ENCODE data around the gene IRF7.
"Not testable (repeated sequence)": the region's sequence is repeated elsewhere in the genome, so short reads cannot be mapped to it uniquely, and the experiment has no call there.

The IRF7 gene

DNA sequence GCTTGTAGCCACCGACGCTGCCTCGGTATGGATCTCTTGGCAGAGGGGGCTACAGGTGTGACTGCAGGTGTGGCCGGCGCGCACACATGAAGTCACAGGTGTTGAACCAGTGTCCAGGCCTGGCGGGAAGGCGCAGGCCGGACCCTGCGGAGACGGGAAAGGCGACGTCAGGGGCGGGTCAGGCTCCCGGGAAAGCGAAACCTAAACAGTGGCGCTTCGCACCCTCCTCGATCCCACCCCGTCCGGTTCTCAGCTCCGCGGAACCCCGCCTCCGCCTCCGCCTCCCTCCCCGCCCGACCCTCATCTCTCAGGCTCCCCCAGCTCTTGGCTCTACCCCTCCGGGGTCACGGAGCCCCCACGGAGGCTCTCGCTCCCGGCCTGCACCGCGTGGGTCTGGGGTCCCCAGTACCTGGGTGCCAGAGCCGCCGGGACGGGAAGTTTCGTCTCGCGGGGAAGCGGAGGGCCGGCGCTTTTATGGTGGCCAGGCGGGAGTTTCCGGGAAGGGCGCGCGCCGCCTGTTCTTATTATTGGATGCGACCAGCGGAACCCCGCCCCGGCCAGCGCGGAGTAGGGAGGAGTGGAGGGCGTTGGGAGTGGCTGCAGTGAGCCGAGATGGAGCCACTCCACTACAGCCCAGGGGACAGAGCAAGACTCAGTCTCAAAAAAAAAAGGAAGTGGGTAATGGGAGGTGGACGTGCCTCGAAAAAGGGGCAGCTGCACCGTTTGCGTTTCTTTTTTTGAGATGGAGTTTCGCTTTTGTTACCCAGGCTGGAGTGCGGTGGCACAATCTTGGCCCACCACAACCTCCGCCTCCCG lies at the start of gene IRF7:
Gene IRF7 (minus strand): TSS at position 447 of the 816 bp plus-strand sequence. CDS start 586 bp downstream, outside the sequence.
- peak; percentile 78 for DNase-seq

DNA sequence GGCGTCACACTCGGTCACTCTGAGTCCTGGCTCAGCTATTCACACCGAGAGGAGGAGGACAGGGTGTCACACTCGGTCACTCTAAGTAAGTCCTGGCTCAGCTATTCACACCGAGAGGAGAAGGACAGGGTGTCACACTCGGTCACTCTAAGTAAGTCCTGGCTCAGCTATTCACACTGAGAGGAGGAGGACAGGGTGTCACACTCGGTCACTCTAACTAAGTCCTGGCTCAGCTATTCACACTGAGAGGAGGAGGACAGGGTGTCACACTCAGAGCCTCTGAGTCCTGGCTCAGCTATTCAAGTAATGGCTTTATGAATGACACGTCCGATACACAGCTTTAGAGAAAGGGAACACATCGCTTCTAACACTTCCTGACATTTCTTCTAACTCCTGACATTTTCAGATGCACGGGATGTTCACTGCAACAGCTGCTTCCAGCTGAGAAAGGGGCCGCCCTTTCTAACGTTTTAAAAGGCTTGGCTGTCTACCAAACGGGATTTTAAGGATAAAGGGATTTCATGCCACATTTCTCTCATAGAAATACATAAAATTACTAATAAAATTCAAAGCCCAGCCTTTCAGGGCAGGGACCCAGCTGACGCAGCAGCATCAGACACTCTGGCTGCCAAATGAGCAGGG lies 49.4 kb upstream of the IRF7 start:
- no peak for DNase-seq

DNA sequence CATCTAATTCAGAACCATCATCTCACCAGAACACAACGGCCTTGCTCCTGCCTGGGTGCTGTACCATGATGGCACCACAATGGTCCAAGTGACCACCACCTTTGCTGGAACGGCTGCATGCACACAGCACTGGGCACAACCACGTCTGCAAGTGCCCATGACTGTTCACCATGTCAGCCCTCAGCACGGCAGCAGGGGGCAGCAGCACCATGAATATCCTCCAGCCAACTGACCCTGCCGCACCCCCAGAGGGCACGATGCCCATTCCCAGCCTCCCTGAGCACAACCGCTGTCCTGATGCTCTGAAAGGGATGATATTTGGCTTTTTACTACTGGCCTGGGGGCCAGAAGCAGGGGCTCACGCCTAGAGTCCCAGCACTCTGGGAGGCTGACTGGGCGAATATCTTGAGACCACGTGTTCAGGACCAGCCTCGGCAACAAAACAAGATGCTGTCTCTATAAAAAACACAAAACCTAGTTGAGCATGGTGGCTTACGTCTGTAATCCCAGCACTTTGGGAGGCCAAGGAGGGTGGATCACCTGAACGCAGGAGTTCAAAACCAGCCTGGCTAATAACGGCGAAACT lies 47.0 kb upstream of the IRF7 start:
- DNase-seq = no peak

DNA sequence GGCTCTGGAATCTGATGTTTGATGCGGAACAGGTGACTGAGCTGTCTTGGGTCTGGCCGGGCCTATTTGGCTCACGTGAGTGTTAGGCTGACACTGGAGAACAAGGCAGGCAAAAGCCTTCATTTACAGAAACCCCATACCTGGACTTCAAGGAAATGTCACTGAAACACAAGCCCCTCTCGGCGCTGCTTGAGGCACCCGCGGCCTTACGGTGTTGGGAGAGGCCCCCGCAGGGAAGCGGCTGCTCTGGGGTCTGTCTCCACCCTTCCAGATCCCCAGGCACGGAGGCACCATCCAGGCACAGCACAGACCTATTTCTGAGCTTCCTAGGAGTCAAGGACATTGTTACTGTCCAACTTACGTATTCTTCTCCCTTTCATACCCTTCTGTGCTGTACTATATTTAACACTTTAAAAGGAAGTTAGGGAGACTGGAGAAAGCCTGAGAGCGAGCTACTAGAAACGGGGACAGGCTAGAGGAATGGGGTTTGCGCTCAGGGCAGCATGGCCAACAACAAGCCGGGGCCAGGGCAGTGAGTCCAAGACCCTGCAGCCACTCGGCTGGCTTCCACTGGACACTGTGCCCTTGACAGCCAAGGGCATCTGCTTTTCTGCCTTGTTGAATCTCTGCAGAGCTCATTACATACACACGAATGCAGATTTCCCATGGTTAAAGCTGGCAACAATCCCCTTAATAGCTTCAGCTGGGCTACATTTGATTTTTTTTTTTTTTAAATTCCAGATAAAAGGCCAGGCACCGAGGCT lies 45.1 kb upstream of the IRF7 start:
- DNase-seq = no peak

DNA sequence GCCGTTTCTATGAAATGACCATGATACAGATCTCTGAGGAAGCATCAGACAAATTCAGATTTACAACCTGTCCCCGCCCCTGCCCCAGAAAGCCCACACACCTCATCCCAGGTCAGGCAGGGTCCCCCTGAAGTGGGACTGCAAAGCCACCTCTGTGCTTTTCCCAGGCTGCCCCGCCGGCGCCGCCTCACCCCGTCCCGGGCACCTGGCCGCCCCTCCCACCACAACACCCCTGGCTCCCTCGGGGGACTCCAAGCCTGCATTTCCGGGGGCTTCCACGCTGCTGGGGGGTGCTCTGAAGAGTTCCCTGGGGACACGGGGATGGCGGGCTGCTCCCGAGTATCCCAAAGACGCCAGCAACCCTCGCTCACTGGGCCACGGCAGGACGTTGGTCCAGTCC lies 44.5 kb upstream of the IRF7 start:
- no peak for DNase-seq

DNA sequence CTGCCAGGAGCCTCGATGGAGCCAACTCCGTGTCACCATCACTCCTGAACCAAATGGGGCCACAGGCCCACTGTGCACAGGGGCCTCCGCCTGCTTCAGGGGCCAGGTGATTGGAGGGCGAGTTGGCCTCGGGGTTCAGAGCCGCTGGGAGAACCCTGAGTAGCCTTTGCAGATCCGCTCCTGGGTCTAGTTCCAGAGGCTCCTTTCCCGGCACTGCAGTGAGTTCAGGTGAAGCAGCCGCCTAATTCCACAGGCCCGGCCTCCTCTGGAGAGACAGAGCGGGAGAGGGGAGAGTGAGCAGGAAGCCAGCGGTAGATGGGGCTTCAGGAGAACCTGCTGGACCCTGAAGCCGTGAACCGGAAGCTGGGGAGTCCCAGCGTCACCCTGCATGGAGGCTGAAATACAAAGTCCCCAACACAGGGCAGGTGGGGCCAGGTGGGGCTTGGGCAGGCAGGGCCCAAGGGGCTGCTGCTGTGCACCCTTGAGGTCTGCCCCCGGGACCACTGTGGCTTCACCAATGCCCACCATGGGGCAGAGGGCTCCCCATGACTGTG lies 43.9 kb upstream of the IRF7 start:
- DNase-seq = no peak

DNA sequence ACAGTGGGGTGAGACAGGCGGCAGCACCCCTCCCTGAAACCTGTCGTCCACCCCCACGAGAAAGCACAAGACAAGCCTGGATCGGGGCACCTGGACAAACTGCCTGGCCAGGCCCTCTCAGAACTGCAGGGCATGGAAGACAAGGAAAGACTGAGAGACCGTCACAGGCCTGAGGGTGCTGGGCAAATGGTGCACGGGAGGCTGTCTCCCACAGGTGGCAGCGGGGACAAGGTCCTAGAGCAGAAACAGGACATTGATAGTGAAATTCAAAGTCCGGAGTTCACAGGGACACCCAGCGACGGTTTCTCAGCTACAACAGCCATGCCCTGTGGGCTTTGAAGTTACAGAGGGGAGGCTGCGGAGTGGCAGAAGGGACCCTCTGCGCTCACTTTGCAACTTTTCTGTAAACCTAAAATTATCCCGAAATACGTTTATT lies 42.0 kb upstream of the IRF7 start:
- no peak for DNase-seq

DNA sequence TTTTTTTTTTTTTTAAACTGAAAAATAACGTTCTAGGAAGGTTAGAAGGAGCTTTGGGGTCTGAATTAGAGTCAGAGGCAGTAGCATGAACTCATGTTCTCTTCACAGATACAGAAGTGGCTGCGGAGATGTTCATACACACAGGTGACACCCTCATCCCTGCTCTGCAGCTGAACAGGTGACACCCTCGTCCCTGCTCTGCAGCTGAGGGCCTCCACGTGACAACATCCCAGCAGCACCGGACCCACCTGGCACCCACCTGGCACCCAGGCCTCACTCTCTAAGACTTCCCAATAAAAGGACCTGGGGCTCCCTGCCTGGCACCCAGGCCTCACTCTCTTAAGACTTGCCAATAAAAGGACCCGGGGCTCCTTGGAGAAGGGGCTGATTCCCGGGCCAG lies 41.1 kb upstream of the IRF7 start:
- DNase-seq = no peak

DNA sequence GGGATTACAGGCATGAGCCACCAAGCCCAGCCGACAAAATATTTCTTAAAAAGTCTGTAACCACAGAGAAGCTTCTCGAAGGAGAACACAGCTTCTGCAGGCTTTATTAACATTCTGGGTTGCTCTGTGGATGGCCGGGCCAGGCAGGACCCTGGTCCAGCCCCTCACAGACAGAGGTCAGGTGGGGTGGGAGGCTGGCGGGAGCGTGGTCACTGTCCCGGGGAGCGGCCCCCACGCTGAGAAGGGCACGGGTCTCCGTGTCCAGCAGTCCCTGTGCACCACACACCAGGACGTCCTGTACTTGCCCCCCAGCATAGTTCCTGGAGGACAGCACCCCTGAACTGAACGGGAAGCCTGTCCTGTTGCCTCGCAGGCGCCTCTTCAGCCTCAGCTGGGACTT lies 40.7 kb upstream of the IRF7 start:
- no peak for DNase-seq

DNA sequence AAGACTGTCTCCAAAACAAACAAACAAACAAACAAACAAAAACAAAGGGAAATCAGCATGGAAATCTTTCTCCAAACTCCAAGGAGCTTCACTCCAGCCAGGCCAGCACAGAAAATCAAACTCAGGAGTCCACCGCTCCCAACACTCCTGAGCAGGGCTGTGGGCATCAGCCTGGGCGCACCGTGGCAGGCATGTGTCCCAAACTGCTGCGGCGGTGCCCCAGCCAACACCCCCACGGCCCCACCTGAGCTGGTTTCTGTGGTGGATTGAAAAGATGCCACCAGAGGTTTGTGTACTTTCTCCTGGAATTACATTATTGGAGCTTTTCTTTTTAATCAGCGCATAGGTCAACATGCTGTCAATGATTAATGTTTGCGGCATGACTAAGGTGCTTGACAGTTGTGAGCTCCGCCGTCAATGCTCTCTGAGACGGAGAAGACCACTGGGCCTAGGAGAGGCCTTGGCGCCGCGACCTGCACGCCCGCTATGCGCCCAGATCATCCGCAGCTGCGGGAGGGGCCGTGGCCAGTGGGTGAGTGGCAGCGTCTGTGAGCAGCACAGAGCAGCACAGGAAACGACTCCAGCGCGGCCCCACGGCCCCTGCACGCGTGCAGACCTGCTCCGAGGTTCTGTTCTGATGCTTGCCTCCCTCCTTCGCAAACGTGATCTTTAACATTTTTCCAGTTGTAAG lies 39.4 kb upstream of the IRF7 start:
- no peak for DNase-seq

DNA sequence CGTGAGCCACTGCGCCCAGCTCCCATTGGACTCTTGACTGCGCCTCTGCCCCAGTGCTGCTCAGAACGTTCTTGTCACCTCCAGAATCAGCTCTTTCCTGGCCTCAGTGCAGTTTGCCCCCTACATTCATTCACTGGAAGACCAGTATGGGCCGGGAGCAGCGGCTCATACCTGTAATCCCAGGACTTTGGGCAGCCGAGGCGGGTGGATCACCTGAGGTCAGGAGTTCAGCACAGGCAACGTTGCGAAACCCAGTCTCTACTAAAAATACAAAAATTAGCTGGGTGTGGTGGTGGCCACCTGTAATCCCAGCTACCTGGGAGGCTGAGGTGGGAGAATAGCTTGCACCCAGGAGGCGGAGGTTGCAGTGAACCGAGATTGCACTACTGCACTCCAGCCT lies 38.7 kb upstream of the IRF7 start:
- not testable (repeated sequence) for DNase-seq

DNA sequence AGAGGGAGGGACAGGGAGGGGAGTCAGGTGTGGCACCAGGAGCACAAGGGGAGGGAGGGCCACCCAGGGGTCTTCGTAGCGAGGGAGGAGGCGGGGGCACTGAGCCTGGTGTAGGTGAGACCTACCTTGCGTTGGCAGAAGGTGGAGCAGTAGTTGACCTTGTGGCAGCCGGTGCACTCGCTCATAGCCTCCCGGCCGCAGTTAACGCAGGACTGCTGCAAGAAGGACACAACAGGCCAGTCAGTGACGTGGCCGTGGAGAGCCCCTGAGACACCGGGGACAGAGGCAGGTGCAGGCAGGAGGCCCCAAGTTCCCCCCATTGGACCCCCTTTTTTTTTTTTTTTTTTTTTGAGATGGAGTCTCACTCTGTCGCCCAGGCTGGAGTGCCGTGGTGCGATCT lies 38.1 kb upstream of the IRF7 start:
- no peak for DNase-seq

DNA sequence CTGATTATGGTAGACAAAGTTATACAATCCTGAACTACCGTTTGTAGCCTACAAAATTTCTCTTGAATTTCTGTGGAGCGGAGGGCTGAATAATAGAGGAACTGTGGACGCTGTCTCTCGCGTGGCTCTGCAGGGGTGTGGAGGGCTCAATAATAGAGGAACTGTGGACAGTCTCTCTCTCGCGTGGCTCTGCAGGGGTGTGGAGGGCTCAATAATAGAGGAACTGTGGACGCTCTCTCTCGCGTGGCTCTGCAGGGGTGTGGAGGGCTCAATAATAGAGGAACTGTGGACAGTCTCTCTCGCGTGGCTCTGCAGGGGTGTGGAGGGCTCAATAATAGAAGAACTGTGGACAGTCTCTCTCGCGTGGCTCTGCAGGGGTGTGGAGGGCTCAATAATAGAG lies 37.4 kb upstream of the IRF7 start:
- DNase-seq = not testable (repeated sequence)

DNA sequence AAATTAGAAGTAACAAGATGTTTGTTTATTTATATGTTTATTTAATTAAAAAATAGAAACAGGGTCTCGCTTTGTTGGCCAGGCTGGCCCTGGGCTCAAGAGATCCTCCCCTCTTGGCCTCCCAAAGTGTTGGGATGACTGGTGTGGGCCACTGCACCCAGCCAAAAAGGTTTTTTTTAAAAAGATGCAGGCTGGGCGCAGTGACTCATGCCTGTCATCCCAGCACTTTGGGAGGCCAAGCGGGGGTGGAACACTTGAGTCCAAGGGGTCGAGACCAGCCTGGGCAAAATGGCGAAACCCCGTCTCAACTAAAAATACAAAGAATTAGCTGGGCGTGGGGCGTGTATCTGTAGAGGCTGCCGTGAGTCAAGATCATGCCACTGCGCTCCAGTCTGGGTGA lies 34.7 kb upstream of the IRF7 start:
- DNase-seq = no peak

DNA sequence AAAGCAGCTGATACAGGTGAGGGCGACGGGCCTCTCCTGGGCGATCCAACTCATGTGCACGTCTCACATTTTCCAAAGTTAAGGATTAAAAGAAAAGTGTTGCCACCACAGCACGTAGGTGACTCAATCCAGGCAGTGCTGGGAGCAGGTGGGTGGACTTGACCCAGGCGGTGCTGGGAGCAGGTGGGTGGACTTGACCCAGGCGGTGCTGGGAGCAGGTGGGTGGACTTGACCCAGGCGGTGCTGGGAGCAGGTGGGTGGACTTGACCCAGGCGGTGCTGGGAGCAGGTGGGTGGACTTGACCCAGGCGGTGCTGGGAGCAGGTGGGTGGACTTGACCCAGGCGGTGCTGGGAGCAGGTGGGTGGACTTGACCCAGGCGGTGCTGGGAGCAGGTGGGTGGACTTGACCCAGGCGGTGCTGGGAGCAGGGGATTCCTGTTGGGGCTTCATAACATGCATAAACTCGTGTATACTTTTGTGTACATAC lies 32.0 kb upstream of the IRF7 start:
- not testable (repeated sequence) for DNase-seq

DNA sequence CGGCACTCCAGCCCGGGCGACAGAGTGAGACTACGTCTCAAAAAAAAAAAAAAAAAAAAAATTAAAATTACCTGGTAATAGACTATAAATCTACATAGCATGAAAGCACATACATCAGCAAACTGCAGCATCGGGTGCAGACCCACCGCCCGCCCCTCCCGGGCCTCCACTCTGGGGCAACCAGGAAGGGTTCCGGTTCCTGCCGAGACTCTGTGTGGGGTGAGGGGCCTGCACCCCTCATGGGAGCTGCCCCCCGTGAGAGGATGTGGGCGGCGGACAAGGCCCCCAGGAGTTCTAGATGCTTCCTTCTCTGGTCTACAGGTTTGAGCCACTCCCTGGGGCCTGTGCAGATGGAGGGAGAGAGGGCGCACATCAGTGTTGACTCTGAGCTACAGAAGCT lies 30.5 kb upstream of the IRF7 start:
- DNase-seq = no peak

DNA sequence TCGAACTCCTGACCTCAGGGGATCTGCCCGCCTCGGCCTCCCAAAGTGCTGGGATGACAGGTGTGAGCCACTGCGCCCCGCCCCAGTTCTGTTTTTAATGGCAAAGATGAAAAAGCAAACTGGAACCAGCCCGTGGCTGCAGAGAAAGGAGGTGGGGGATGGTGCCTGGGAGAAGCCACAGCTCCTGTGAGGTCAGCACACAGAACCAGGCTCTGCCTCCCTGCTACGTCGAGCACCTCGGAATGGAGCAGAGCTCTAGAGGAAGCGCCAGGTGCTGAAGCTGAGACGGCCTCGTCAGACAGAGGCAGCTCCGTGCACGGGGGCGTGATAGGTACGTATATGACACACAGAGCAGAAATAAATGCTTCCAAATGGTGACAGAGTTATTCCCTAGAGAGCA lies 29.8 kb upstream of the IRF7 start:
- DNase-seq = no peak

DNA sequence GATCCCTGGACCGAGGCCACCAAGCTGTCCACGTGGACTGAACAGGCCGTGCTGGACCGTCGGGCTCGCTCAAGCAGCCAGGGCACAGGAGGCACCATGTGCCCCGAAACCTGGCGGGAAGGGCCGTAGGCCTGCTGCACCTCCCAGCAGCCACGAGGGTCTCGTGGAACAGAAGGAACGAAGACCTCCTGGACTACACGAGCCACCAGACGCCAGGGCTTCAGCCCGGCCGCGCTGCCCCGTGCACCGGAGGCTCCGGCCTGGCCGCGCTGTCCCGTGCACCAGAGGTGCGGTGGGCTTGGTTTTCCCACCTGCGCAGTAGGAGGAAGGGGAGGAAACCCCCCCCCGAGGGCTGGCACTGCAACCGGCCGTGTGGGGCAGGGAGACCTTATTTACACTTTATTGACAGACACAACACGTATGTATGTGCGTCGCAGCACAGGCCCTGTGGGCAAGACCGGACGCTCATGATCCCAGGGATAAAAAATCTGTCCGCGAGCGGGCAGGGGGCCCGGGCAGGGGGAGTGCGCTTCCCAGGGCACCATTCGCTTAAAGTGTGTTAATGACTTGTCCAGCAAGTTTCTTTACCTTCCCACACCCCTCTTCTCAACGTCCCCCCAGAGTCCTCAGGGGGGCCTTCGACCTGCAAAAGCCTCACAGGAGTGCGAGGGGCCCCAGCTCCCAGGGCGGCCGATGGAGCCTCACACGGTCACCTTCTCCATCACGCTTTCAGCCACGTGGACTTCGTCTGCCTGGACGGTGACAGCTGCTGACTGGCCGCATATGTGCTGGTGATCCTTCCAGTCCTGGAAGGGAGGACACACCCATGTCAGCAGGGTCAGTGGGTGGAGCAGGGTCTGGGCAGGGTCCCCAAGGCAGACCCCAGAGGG lies 28.3 kb upstream of the IRF7 start:
- DNase-seq = no peak

DNA sequence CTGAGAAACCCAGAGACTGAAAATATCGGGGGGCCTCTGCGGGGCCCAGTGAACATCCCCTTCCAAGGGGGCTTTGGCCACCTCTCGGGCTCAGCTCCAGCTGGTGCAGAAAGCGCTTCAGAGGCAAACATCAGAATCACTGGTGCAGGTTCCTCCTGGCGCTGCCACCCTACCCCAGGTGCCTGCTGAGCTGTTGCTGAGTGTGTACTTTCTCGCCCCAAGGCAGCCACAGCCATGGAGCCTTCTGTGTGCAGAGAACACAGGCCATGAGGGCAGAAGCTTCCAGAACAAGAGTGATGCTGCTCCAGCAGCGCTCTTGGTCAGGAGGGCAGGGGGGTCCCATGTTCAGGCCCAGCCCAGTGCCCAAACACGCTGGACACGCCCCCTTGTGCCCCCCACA lies 27.6 kb upstream of the IRF7 start:
- no peak for DNase-seq

DNA sequence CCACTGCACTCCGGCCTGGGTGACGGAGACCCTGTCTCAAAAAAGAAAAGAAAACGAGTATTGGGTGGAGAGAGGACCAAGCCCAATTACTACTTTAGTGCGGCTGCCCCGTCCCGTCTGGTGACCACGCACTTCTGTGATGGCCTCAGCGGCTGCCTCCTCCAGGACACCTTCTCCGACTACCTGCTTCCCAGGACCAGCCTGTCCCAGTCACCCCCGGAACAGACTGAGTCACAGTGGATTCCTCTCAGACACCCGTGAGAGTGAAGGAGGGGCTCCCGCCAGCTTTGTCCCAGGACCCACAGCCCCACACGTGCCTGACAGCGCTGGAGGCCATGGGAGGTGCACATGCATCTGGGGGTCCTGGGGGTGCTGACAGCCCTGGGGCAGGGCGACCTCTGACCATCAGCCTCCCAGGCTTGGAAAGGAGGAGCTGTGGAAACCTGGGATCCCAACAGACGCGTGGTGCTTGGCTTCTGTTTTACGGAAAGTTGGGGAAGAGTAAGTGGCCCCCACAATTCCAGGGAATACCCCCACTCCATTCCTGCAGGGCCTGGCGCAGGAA lies 26.1 kb upstream of the IRF7 start:
- DNase-seq = no peak
